Ascending aorta (tissue), 2 donors: ENCODE results near the gene OMD. TPM values are rescaled to one million over a fixed set of nuclear protein-coding genes. Genes with fewer than 3 reads are reported as not detected.
"Not testable (repeated sequence)": the region's sequence is repeated elsewhere in the genome, so short reads cannot be mapped to it uniquely, and the experiment has no call there.

Experiments used
- DNase-seq, 2 donors: peaks; one replicate each; pipeline ENCODE4 v3.0.0-alpha.2; 2019; ENCODE audit warnings: low spot score in 2 of 2
- H3K27ac ChIP-seq, 2 donors: fragments of 200-600 bp; sonication (generic); one replicate each; pipeline ENCODE4 v1.5.1; 2016 to 2017; ENCODE audit warnings: mild to moderate bottlenecking in 1 of 2
- H3K27me3 ChIP-seq: fragments of 200-600 bp; sonication (generic); one replicate; pipeline ENCODE4 v1.5.1; 2017
- H3K36me3 ChIP-seq, 2 donors: fragments of 200-600 bp; sonication (generic); one replicate each; pipeline ENCODE4 v1.5.1; 2016
- H3K4me1 ChIP-seq, 2 donors: fragments of 200-600 bp; sonication (generic); one replicate each; pipeline ENCODE4 v1.5.1; 2016 to 2017; ENCODE audit warnings: mild to moderate bottlenecking in 1 of 2
- H3K4me3 ChIP-seq, 2 donors: fragments of 200-600 bp; sonication (generic); one replicate each; pipeline ENCODE4 v1.5.1; 2016 to 2017; ENCODE audit warnings: mild to moderate bottlenecking in 1 of 2
- H3K9me3 ChIP-seq, 2 donors: fragments of 200-600 bp; sonication (generic); one replicate each; pipeline ENCODE4 v1.5.1; 2016
- intact Hi-C: fragments of 100-400 bp; cut with DNase I; formaldehyde crosslinking; loops from one replicate; pipeline ENCODE4 v1.15.1; 2023
- total RNA-seq: library from RNA; depleted of rRNA; stranded (reverse); fragments of >200 nt; gene quantifications from one replicate; pipeline ENCODE4 v1.1.0, GENCODE V29; 2016
- TF ChIP-seq, protein P1 (sequence below), 3 experiments: fragments of 200-600 bp in 2 of 3; fragments of 450-650 bp in 1 of 3; sonication (generic) in 2 of 3; IDR thresholded peaks; one replicate each; pipeline ENCODE4 v1.5.1; 2016 to 2019; ENCODE audit warnings: antibody characterized with exemption in 3 of 3, mild to moderate bottlenecking in 1 of 3, moderate library complexity in 1 of 3

OMD gene
- total RNA-seq, 1 donor from 2014 or later, result 36.2 TPM

DNA sequence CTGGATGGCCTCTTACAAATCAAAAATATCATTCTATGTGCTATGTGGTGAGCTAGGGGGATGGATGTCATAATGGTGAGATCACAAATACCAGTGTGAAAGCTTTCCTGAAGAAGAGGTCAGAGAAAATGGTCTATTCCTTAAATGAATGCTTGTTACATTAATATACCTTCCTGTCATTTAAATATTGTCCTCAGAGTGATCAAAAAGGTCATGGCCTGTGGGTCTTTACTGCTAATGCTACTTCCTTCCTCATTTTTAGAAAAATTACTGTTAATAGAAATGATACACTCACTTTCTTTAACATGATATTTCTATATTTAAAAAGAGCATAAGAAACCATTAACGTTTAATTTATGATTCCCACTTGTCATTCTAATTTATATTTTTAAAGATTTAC lies 9.7 kb downstream of the OMD start:
- Histone ChIP-seq H3K36me3 (peaks cover 0 to 4% of the 10 kb centered on the region in 2 donors), H3K27me3 (no peaks in the 10 kb centered on the region), H3K4me3 (no peak overlapping the region), H3K27ac (no peak overlapping the region), H3K9me3 (no peaks in the 10 kb centered on the region), H3K4me1 (no peaks in the 10 kb centered on the region)
- no peak for DNase-seq
- TF ChIP-seq, protein P1, sequence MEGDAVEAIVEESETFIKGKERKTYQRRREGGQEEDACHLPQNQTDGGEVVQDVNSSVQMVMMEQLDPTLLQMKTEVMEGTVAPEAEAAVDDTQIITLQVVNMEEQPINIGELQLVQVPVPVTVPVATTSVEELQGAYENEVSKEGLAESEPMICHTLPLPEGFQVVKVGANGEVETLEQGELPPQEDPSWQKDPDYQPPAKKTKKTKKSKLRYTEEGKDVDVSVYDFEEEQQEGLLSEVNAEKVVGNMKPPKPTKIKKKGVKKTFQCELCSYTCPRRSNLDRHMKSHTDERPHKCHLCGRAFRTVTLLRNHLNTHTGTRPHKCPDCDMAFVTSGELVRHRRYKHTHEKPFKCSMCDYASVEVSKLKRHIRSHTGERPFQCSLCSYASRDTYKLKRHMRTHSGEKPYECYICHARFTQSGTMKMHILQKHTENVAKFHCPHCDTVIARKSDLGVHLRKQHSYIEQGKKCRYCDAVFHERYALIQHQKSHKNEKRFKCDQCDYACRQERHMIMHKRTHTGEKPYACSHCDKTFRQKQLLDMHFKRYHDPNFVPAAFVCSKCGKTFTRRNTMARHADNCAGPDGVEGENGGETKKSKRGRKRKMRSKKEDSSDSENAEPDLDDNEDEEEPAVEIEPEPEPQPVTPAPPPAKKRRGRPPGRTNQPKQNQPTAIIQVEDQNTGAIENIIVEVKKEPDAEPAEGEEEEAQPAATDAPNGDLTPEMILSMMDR (IDR thresholded peaks at IDR 0.05), result no peak
- intact Hi-C loops, result no loop called here

DNA sequence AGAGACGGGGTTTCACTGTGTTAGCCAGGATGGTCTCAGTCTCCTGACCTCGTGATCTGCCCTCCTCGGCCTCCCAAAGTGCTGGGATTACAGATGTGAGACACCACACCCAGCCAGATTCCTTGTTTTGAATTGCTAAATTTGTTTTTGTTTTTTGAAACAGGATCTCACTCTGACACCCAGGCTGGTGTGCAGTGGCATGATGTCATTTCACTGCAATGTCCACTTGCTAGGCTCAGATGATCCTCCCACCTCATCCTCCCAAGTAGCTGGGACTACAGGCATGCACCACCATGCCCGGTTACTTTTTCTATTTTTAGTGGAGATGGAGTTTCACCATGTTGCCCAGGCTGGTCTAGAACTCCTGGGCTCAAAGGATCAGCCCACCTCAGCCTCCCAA lies 13.1 kb downstream of the OMD start:
- H3K9me3 ChIP-seq, intact Hi-C loops, H3K36me3 ChIP-seq, DNase-seq, H3K27ac ChIP-seq, H3K27me3 ChIP-seq, H3K4me3 ChIP-seq, H3K4me1 ChIP-seq: not testable (repeated sequence)

DNA sequence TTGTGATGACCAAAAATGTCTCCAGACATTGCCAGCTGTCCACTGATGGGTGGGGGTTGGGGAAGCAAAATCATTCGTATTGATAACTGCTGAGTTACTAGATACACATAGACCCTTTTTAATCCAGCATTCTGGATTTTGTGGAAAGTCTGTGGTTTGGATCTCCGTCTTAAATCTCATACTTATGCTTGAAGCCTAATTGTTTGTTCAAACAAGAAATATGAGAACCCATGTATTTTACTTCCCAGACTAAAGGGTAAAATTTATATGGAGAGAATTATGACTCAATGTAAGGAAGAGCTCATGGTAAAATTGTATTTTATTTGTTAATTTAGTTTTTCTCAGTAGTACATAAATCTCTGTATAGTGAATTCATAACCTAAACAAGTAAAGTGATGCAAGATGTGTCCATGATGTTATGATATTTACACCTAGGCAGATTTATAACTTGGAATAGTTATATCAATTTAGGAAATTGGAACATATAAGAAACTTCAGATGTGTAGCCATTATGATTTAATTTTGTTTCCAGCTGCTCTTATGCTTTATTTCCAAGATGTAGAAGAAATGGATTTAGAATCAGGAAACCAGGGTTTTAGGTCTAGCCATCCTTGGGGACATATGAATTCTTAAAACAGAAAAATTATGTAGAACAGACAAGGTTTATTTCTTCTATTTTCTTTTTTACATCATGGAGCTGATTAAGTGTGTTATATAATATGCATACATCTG lies 15.4 kb downstream of the OMD start:
- Histone ChIP-seq H3K4me1 (peaks cover 0 to 7% of the 10 kb centered on the region in 2 donors), H3K9me3 (no peaks in the 10 kb centered on the region), H3K4me3 (no peak overlapping the region), H3K27me3 (no peaks in the 10 kb centered on the region), H3K36me3 (no peaks in the 10 kb centered on the region), H3K27ac (no peak overlapping the region)
- TF ChIP-seq, protein P1 (IDR thresholded peaks at IDR 0.05), result no peak
- intact Hi-C loops, result loop anchor here (5.0 kb wide), 1 partner anchor 128 kb away; the partner anchor contains the start of gene ECM2
- DNase-seq, result no peak

DNA sequence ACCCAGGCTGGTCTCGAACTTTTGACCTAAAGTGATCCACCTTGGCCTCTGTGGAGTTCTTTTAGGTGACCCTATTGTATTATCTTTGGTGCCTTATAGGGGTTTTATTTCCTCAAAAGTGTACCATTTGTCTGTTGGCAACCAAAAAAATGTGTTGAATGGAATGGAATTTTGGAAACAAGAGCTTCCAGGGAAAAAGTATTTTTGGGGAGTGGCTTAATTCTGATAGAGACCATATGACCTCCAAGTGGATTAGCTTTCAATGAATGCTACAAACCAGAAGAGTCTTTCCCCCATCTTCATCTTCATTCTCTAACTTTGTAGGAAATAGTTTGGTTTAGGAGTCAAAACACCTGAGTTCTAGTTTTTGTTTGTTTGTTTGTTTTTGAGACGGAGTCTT lies 16.5 kb downstream of the OMD start:
- Histone ChIP-seq H3K4me3 (no peak overlapping the region), H3K4me1 (peaks cover 0 to 7% of the 10 kb centered on the region in 2 donors), H3K36me3 (no peaks in the 10 kb centered on the region), H3K9me3 (no peaks in the 10 kb centered on the region), H3K27me3 (no peaks in the 10 kb centered on the region), H3K27ac (peak overlapping the region; percentile 82 to 84)
- intact Hi-C loops, result loop anchor here (5.0 kb wide), 1 partner anchor 129 kb away; the partner anchor contains the start of gene ECM2
- TF ChIP-seq, protein P1 (IDR thresholded peaks at IDR 0.05), result no peak
- no peak for DNase-seq

DNA sequence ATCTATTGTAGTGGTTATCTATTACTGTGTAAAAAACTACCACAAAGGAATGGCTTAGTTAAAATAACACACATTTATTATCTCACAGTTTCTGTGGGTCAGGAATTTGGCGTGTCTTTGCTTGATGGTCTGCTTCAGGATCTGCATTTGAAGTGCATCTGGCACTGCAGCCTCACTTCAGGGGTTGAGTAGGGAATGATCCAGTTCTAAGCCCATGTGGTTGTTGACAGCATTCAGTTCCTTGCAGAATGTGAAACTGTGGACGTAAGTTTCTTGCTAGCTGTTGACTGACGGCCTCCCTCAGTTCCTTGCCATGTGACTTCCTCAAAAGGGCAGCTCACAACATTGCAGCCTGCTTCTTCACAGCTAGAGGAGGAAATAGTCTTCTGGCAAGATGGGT lies 17.8 kb downstream of the OMD start:
- H3K4me1 ChIP-seq, result peaks cover 0 to 7% of the 10 kb centered on the region in 2 donors
- H3K27me3 ChIP-seq, result no peaks in the 10 kb centered on the region
- no peaks in the 10 kb centered on the region for H3K9me3 ChIP-seq
- no peaks in the 10 kb centered on the region for H3K36me3 ChIP-seq
- H3K4me3 ChIP-seq, result peak overlapping the region; percentile 18 to 64
- peak; percentile 23 to 77 for DNase-seq
- intact Hi-C loops, result loop anchor here (5.0 kb wide), 1 partner anchor 131 kb away; the partner anchor contains the start of gene ECM2
- H3K27ac ChIP-seq, result peak overlapping the region; percentile 82 to 84
- TF ChIP-seq, protein P1 (IDR thresholded peaks at IDR 0.05), result no peak

DNA sequence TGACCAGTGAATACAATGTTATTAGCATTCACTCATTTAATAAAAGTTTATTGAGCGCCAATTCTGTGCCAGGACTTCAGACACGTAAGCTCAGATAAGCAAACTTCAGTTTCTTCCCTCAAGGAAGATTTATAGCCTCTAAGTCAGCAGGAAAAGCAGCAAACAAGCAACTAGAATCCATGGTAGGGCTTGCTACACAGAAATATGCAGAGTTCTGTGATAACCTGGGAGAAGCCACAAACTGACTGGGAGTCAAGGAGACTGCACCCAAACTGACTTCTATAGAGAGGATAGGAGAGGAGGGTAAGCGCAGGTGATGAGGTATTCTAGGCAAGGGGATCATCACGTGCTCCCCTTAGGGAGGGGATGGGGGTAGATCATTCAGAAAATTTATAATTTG lies 18.5 kb downstream of the OMD start:
- Histone ChIP-seq H3K27ac (peak overlapping the region; percentile 82 to 84), H3K4me1 (peaks cover 0 to 7% of the 10 kb centered on the region in 2 donors), H3K27me3 (no peaks in the 10 kb centered on the region), H3K36me3 (no peaks in the 10 kb centered on the region), H3K4me3 (peak overlapping the region; percentile 18 to 64), H3K9me3 (no peaks in the 10 kb centered on the region)
- TF ChIP-seq, protein P1 (IDR thresholded peaks at IDR 0.05), result no peak
- DNase-seq, result no peak
- intact Hi-C loops, result loop anchor here (2.0 to 5.0 kb wide), 2 partner anchors 19 to 131 kb away; partner anchors contain the start of gene ECM2
